GM19463 (cell line): ENCODE data around the gene UNC13A.
"Not testable (repeated sequence)": the region's sequence is repeated elsewhere in the genome, so short reads cannot be mapped to it uniquely, and the experiment has no call there.

Source experiments
- ATAC-seq: cut with Tn5 transposase; IDR thresholded peaks from one replicate; pipeline ENCODE4 v1.9.1; 2021; ENCODE audit warnings: mild to moderate bottlenecking, moderate library complexity; ENCODE audit not compliant: unreplicated experiment

The UNC13A gene

DNA sequence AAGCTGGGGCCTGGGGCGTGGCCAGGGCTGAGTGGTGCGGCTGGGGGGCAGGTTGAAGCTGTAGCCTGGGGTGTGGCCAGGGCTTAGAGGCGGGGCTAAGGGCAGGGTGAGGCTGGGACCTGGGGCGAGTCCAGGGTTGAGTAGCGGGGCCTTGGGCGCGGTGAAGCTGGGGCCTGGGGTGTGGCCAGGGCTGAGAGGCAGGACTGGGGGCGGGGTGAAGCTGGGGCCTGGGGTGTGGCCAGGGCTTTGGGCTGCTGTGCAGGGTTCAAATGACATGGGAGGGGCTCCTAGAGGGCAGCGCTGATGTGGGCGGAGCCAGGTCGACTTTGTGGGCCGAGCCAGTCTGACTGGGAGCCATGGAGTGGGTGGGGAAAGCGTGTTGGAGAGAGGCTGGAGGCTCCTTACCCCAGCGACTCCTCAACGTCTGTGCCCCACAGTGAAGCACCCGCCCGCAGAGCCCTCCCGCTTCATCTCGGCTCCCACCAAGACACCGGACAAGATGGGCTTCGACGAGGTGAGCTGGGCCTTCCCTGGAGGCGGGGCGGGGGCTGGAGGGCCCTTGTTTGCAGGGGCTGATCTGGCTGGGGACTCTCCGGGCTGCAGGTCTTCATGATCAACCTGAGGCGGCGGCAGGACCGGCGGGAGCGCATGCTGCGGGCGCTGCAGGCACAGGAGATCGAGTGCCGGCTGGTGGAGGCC lies 111.2 kb downstream of the UNC13A start:
- ATAC-seq: no peak

DNA sequence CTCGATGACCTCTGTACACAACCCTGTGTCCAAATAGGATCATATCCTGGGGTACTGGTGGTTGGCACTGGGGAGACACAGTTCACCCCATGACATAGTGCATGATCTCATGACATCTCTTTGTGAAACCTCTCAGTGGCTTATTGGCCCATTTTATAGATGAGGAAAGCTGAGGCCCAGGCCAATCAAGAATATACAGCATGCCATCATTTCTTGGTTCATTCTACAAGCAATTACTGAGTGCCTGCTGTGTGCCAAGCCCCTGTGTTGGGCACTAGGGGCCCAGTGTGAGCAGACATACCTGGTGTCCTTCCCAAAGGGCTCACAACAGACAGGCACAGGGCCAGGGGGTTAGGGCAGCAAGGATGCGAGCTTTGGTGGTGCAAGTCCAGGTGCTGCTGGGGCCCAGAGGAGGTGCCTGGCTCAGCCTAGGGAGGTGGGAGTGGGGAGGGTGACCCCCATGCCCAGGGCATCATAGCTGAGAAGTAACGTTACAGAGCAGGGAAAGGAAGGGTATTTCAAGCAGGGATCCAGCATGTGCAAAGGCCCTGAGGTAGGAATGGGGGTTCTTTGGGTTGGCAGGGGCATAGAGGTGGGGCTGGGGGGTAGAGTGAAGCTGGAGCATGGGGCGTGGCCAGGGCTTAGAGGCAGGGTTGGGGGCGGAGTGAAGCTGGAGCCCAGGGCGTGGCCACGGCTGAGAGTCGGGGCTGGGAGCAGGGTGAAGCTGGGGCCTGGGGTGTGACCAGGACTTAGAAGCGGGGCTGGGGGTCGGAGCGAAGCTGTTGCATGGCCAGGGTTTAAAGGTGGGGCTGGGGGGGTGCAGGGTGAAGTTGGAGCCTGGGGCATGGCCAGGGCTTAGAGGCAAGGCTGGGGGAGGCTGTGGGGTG lies 112.0 kb downstream of the UNC13A start:
- ATAC-seq: no peak

DNA sequence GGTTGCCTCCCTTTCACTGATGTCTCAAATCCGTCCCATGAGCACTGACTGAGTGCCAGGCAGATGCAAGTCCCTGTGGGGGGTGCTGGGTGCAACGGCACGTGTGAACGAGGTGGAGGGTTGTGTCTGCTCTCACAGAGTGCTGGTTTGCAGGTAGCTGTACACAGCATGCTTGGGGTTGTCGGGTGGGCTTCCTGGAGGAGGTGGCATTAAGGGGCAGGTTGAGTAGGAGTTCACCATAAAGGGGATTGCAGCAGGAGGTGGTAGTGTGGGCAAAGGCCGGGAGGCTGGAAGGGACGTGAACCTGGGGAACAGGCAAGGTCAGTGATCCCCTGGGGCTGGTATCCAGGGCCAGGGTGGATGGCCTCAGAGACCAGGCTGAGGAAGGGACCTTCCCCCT lies 115.5 kb downstream of the UNC13A start:
- ATAC-seq: no peak

DNA sequence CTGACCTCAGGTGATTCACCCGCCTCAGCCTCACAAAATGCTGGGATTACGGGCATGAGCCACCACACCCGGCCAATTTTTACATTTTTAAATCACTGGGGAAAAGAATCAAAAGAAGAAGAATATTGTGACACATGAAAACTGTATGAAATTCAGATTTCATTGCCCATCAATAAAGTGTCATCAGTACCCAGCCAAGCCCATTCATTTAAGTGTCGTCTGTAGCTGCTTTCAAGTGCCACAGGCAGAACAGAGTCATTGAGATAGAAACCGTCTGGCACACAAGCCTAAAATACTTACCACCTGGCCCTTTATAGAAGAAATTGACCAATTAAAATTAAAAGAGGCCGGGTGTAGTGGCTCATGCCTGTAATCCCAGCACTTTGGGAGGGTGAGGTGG lies 117.4 kb downstream of the UNC13A start:
- no peak for ATAC-seq

DNA sequence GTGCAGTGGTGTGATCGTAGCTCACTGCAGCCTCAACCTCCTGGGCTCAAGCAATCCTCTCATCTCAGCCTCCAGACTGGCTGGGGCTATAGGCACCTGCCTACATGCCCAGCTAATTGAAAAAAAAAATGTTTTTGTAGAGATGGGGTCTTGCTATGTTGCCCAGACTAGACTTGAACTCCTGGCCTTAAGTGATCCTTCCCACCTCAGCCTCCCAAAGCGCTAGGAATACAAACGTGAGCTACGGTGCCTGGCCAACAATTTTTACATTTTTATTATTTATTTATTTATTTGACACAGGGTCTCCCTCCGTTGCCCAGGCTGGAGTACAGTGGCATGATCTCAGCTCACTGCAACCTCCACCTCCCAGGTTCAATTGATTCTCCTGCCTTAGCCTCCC lies 117.9 kb downstream of the UNC13A start:
- ATAC-seq: not testable (repeated sequence)

DNA sequence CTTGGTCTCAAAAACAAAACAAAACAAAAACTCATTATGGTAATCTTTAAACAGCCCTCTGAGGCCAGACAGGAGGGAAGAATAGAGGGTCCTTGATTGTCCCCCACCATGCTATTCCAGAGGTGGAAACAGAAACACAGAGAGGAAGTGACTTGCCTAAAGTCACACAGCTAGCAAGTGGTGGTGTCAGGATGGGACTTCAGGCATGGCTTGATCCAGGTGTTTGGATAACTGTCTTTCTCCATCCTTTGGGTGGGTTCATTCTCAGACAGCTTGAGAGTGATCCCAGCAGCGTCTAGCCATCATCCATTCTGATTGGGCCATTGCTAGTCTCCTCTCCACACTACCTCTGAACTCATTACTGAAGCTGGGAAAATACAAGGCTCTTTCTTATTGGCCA lies 120.2 kb downstream of the UNC13A start:
- no peak for ATAC-seq

DNA sequence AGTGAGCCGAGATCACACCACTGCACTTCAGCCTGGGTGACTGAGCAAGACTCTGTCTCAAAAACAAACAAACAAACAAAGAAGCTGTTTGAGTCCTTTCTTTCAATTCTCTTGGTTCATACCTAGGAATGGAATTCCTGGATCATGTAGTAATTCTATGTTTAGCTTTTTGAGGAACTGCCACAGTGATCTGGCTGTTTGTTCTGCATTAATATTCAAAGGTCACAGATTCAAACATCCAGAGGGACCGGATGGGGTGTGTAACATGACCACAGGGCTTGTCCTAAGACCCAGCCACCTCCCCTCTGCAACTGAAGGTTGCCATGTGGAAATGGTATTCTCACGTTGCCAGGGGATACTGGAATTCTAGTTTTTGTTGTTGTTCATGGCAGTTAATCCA lies 122.5 kb downstream of the UNC13A start:
- ATAC-seq: no peak

DNA sequence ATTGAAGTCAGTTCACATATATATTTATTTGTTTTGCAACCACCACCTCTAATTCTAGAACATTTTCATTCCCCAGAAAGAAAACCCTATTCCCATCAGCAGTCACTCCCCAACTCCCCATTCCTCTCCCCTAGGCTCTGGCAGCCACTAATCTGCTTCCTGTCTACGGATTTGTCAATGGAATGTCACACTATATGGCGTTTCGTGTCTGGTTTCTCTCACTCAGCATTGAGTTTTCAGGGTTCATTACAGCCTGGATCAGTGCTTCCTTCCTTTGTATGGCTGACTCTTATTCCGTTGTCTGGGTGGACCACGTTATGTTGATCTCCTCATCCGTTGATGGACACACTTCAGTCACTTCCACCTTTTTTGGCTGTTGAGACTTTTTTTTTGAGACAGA lies 123.4 kb downstream of the UNC13A start:
- ATAC-seq: no peak

DNA sequence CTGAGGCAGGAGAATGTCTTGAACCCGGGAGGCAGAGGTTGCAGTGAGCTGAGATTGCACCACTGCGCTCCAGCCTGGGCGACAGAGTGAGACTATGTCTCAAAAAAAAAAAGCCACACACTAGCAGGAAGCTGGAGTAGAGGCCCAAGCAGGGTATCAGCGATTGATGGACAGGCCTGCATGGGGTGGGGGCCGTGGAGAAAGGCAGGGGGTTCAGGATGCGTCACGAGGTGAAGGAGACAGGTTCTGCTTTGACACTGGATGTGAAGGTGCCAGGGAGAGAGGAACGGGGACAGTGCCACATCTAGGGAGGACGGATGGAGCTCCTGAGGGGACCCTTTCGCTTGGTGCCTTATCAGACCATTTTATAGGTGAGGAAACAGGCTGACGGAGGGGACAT lies 125.6 kb downstream of the UNC13A start:
- ATAC-seq: no peak

DNA sequence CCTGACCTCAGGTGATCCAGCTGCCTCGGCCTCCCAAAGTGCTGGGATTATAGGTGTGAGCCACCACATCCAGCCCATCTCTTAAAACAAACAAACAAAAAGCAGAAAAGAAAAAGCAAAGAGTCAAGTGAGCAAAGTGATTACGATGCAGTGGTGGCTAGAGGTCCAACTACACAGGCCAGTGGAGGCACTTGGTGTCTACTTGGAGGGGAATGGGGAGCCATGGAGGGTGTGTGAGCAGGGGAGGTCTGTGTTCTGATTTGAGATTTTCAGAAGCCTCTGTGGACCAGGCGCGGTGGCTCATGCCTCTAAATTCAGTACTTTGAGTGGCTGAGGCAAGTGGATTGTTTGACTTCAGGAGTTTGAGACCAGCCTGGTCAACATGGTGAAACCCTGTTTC lies 126.1 kb downstream of the UNC13A start:
- ATAC-seq: no peak

DNA sequence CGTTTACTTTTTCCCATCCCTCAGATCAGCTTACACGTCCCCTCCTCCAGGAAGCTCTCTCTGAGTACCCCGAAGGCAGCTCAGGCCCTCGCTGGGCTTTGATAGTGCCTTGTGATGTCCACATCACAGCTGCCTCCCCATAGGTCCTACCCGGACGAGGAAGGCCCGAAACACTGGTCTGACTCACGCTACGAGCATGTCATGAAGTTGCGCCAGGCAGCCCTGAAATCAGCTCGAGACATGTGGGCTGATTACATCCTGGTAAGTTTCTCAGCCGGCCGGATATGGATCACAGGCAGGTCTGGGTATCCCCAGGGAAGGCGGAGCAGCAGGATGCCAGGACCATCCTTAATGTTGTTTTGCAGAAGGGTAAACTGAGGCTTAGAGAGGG lies 128.0 kb downstream of the UNC13A start:
- ATAC-seq: no peak

DNA sequence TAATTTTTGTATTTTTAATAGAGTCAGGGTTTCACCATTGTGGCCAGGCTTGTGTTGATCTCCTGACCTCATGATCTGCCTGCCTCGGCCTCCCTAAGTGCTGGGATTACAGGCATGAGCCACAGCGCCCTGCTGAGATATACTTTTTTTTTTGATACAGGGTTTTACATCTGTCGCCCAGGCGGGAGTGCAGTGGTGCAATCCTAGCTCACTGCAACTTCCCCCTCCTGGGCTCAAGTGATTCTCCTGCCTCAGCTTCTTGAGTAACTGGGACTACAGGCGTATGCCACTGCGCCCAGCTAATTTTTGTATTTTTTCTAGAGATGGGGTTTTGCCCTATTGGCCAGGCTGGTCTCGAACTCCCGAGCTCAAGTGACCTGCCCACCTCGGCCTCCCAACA lies 130.7 kb downstream of the UNC13A start:
- ATAC-seq: no peak

DNA sequence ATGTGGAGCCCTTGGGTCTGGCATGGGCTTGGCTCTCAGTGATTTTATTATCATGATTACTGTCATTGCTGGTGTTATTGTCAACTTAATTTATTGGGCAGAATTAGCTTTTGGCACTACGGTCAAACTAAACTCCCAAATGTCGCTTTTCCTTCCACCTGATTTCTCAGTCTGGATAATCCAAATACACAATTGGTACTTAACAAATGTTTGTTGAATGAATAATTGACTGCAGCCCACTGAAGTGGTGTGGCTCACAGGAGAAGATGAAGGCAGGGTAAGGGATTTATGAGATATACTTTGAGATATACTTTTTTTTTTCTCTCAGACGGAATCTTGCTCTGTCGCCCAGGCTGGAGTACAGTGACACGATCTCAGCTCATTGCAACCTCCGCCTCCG lies 131.2 kb downstream of the UNC13A start:
- no peak for ATAC-seq

DNA sequence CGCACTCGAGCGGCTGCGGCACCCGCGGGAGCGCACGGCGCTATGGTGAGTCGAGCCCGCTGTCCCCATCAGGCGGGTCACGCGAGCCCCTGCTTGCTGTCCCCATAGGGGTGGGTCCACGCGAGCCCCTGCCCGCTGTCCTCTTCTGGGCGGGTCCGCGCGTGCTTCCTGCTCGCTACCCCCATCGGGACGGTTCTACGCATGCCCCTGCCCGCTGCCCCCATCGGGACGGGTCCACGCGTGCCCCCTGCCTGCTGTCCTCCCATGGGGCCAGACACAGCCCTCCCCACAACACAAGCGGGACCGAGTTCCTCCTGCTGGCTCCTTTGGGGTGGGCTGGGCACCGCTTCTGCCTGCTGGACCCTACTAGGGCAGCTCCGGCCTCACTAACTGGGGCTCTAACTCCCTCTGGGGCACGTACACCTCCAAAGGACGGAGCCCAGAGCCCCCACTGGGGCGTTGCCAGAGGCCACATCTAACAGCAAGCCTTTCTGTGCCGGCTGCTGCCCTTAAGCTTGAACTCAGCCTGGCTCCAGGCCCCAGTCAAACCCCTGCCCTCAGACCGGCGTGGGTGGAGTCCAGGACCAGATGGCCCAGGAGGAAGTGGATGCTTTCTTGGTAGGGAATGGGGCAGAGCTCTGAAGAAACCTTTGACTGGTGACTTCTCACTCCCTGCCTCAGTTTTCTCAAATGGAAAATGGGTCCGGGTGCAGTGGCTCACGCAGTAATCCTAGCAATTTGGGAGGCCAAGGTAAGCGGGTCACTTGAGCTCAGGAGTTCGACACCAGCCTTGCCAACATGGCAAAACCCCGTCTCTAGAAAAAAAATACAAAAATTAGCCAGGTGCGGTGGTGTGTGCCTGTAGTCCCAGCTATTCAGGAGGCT lies 132.0 kb downstream of the UNC13A start:
- ATAC-seq: peak; percentile 24

DNA sequence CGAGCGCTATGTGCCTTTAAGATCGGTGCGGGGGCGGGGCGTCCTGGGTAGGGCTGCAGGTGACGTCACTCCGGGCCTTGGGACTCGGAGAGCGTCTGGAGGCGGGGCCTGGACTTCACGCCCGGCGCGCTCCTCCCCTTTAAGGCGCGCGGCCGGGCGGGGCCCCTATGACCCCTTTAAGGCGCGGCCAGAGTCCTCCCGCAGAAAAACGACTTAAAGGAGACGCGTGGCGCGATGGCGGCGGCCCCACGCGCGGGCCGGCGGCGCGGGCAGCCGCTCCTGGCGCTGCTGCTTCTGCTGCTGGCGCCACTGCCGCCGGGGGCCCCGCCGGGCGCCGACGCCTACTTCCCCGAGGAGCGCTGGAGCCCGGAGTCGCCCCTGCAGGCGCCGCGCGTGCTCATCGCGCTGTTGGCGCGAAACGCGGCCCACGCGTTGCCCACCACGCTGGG lies 132.7 kb downstream of the UNC13A start, which contains the start of gene COLGALT1:
Gene COLGALT1 (plus strand): TSS at position 170 of the 449 bp plus-strand sequence. CDS start 65 bp downstream, at position 235.
- peak; percentile 97 for ATAC-seq

DNA sequence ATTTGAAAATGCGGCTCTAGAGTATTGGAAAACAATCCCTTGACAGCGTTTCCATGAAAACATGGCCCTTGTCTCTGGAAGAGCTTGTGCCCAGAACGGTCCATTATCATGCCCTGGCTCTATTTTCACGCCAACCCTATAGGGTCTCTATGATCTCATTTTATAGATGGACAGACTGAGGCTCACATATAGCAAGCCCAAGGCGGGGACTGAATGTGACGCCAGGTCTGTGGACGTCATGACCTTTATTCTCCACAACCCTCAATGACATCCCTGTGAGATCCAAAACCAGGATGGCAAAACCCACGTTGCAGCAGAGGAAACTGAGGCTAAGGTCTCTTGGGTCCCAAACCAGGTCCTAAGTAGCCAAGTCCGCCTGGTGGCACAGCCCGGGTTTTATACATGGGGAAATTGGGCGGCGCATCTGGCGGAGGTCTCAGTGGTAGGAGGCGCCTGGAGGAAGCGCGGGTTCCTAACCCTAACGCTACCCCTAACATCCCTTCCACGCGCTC lies 133.1 kb downstream of the UNC13A start:
- ATAC-seq: no peak

DNA sequence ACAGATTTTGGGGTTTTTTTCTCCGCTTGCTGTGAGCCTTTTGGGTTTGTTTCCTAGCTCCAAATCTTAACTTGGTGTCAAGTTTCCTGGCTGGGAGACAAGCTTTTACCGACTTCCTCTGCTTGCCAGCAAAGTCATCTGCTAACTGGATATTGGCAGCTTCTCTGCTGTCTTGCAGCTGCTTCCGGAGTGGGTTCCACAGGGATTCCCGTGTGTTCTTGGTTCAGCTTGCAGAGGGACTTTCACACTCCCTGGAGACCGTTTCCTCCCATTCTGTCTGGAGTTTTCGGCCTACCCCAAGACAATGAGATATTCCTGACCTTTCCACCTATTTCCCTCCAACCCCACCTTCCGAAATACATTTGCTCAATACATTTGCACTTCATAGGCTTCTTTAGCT lies 134.9 kb downstream of the UNC13A start:
- no peak for ATAC-seq

DNA sequence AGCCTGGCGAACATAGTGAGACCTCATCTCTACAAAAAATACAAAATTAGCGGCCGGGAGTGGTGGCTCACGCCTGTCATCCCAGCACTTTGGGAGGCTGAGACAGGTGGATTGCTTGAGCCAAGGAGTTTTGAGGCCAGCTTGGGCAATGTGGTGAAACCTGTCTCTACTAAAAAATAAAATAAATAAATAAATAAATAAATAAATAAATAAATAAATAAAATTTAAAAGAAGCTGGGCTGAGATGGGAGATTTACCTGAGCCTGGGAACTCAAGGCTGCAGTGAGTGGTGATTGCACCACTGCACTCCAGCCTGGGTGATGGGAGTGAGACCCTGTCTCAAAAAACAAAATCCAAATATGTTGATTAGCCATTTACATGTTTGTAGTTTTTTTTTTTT lies 135.4 kb downstream of the UNC13A start:
- ATAC-seq: not testable (repeated sequence)
